Stromal cell of bone marrow (primary cell): ENCODE results near the gene URB1.
A peak's percentile ranks its signal among the peaks of the same experiment; 100 is the strongest.
"Not testable (repeated sequence)": the region's sequence is repeated elsewhere in the genome, so short reads cannot be mapped to it uniquely, and the experiment has no call there.

ENCODE experiments used
- DNase-seq: peaks from one replicate; pipeline ENCODE4 v3.0.0-alpha.2; 2012; ENCODE audit warnings: low read depth

URB1 gene

GRCh38 chr21:32392880-32393676, at the start of gene URB1:
URB1 (minus strand) TSS chr21:32393012; CDS start chr21:32392910, 102 bp downstream.
- peak; percentile 59 for DNase-seq

- no peak for DNase-seq
Observed at GRCh38 chr21:32437729-32438128, 44.9 kb upstream of the URB1 start.

GRCh38 chr21:32432982-32433660, 40.3 kb upstream of the URB1 start:
- DNase-seq, result not testable (repeated sequence)

GRCh38 chr21:32427958-32428623, 35.3 kb upstream of the URB1 start:
- no peak for DNase-seq

GRCh38 chr21:32426592-32427051, 33.8 kb upstream of the URB1 start:
- DNase-seq, result peak; percentile 54

GRCh38 chr21:32426066-32426465, 33.3 kb upstream of the URB1 start:
- no peak for DNase-seq

- no peak for DNase-seq
Observed at GRCh38 chr21:32425628-32426027, 32.8 kb upstream of the URB1 start.

- DNase-seq, result peak; percentile 24
Observed at GRCh38 chr21:32424674-32425073, 31.9 kb upstream of the URB1 start.

GRCh38 chr21:32424191-32424535, 31.4 kb upstream of the URB1 start:
- DNase-seq, result no peak

- DNase-seq, result peak; percentile 79
Observed at GRCh38 chr21:32423320-32424190, 30.7 kb upstream of the URB1 start.

- DNase-seq, result no peak
Observed at GRCh38 chr21:32422064-32422463, 29.3 kb upstream of the URB1 start.

GRCh38 chr21:32418146-32418545, 25.3 kb upstream of the URB1 start:
- no peak for DNase-seq

- no peak for DNase-seq
Observed at GRCh38 chr21:32415451-32416398, 22.9 kb upstream of the URB1 start.

- peak; percentile 33 for DNase-seq
Observed at GRCh38 chr21:32414579-32415358, 22.0 kb upstream of the URB1 start.

GRCh38 chr21:32413697-32414578, 21.1 kb upstream of the URB1 start:
- no peak for DNase-seq

GRCh38 chr21:32413015-32413504, 20.2 kb upstream of the URB1 start:
- no peak for DNase-seq

GRCh38 chr21:32412162-32413014, 19.6 kb upstream of the URB1 start, which contains the start of gene EVA1C:
EVA1C (plus strand) TSS chr21:32412706; CDS start chr21:32412854, 148 bp downstream.
- DNase-seq, result no peak
